ENCODE measurements around the gene RAE1. TPM values are rescaled to one million over a fixed set of nuclear protein-coding genes. Genes with fewer than 3 reads are reported as not detected.

The RAE1 gene
- total and polyA plus RNA-seq, 2 of the 4 experiments (the other 2 are of a cell fraction) = 32.8 to 80.5 TPM

GRCh38 chr20:57377350-57377749, 26.3 kb downstream of the RAE1 start:
- no peak overlapping the region for H3K18ac ChIP-seq (ENCODE audit: low read depth, low read length)
- no peak for ATAC-seq (ENCODE audit: low read depth)
- no peak overlapping the region for H4K91ac ChIP-seq (ENCODE audit: insufficient read depth, low read depth, low read length)
- H2AK9ac ChIP-seq (replicated peaks; ENCODE audit: low read depth, low read length, poor library complexity) = no peak overlapping the region
- H3K36me3 ChIP-seq (ENCODE audit: control insufficient read depth, insufficient read depth, low read length) = peaks cover 56% of the 10 kb centered on the region
- no peak overlapping the region for H2BK5ac ChIP-seq (ENCODE audit: low read depth, low read length, poor library complexity, severe bottlenecking)
- TF ChIP-seq NFE2L2 (IDR thresholded peaks at IDR 0.05; ENCODE audit: low read depth, low read length) = no peak
- TF ChIP-seq MAZ (IDR thresholded peaks at IDR 0.05; ENCODE audit: borderline replicate concordance, low read depth, low read length) = no peak
- TF ChIP-seq SMC3 (IDR thresholded peaks at IDR 0.05; ENCODE audit: low read depth, low read length) = no peak
- no peak for TF ChIP-seq RAD21 (IDR thresholded peaks at IDR 0.05; ENCODE audit: low read length)
- TF ChIP-seq FOS (IDR thresholded peaks at IDR 0.05; ENCODE audit: low read depth, low read length) = no peak
- TF ChIP-seq ELK1 (IDR thresholded peaks at IDR 0.05; ENCODE audit: borderline replicate concordance, low read depth, low read length) = no peak
- TF ChIP-seq RCOR1 (IDR thresholded peaks at IDR 0.05; ENCODE audit: insufficient replicate concordance, low read length) = no peak
- no peak for TF ChIP-seq BHLHE40 (IDR thresholded peaks at IDR 0.05; ENCODE audit: low read depth, low read length)
- no peak for TF ChIP-seq CEBPB (IDR thresholded peaks at IDR 0.05; ENCODE audit: low read depth, low read length)
- no peak for TF ChIP-seq CHD1 (IDR thresholded peaks at IDR 0.05; ENCODE audit: low read depth, low read length)
- H4K5ac ChIP-seq (ENCODE audit: low read depth, low read length) = no peak overlapping the region
- intact Hi-C loops (cut with micrococcal nuclease) (no loop called here), dilution Hi-C loops (cut with HindIII; ENCODE audit: low sequenced_read_pairs, unreplicated experiment) (no loop called here), in situ Hi-C loops (cut with MboI; ENCODE audit: low sequenced_read_pairs) (loop anchor here (25.0 kb wide), 1 partner anchor 1660 kb away; the partner anchor contains the start of genes ATP5F1E and PRELID3B)
- H3K4me1 ChIP-seq (ENCODE audit: control insufficient read depth, insufficient read depth, low read length) = no peaks in the 10 kb centered on the region
- H3K23ac ChIP-seq (ENCODE audit: low read depth, low read length) = no peak overlapping the region
- no peak overlapping the region for H2AK5ac ChIP-seq (ENCODE audit: low read depth, low read length)
- H3K79me1 ChIP-seq (ENCODE audit: low read depth in 1 of 2, low read length in 2 of 2) = no peaks in the 10 kb centered on the region; a peak in 1 of 4 replicates
- no peak overlapping the region for H4K8ac ChIP-seq (ENCODE audit: low read depth in 2 of 2, low read length in 2 of 2)
- no peaks in the 10 kb centered on the region for H3K9me3 ChIP-seq (ENCODE audit: control insufficient read depth, insufficient read depth, low read length)
- H2AFZ ChIP-seq (replicated peaks; ENCODE audit: low read length, poor library complexity) = no peak overlapping the region
- H3K27ac ChIP-seq (ENCODE audit: insufficient read depth, low read length) = no peak overlapping the region
- H3K27me3 ChIP-seq (ENCODE audit: control insufficient read depth, insufficient read depth, low read length) = no peaks in the 10 kb centered on the region
- POLR2A ChIA-PET (ENCODE audit: unreplicated experiment) = no interaction called here
- no peak overlapping the region for H2BK20ac ChIP-seq (ENCODE audit: low read depth, low read length)
- H2BK120ac ChIP-seq (ENCODE audit: low read depth, low read length) = no peak overlapping the region
- CTCF ChIA-PET = interaction anchor here (0.8 kb wide), 1 partner anchor 13 kb away, joined by 3 read pairs; no protein-coding TSS in a partner anchor
- no peaks in the 10 kb centered on the region for H3K9me1 ChIP-seq (ENCODE audit: insufficient read depth, low read length)
- H3K56ac ChIP-seq (ENCODE audit: extremely low read depth, insufficient read depth, low read length) = no peak overlapping the region
- no TSS peak for BruUV-seq (replicated peaks)
- H3K4me2 ChIP-seq (ENCODE audit: low read depth, low read length) = no peak overlapping the region
- 95% methylated on average over 8 of the region's 13 CpGs; no CpG with 5 or more reads in 1 of the 2 experiments for WGBS, 2 experiments (ENCODE audit: extremely low coverage in 2 of 2, insufficient read length in 1 of 2)
- no peak overlapping the region for H3K14ac ChIP-seq (replicated peaks; ENCODE audit: low read depth, low read length)
- H3K4me3 ChIP-seq (ENCODE audit: insufficient read depth, low read depth, low read length) = no peak overlapping the region
- H3K9ac ChIP-seq (ENCODE audit: low read depth, low read length) = no peak overlapping the region
- no peaks in the 10 kb centered on the region; the same call in 1 of the 2 replicates for H4K20me1 ChIP-seq (ENCODE audit: insufficient read depth, low read length)
- no peak overlapping the region for H2BK15ac ChIP-seq (ENCODE audit: low read depth, low read length)
- H3K4ac ChIP-seq (ENCODE audit: low read depth, low read length) = no peak overlapping the region
- no peak for DNase-seq

Measured in IMR-90 (cell line).